ENCODE measurements around the gene VPS33A. TPM values are rescaled to one million over a fixed set of nuclear protein-coding genes. Genes with fewer than 3 reads are reported as not detected.

VPS33A gene
- total and polyA plus RNA-seq, 2 of the 8 experiments (the other 6 are each of a cell fraction or from before 2014, with no cell fraction given) = 16.4 to 41.8 TPM

DNA sequence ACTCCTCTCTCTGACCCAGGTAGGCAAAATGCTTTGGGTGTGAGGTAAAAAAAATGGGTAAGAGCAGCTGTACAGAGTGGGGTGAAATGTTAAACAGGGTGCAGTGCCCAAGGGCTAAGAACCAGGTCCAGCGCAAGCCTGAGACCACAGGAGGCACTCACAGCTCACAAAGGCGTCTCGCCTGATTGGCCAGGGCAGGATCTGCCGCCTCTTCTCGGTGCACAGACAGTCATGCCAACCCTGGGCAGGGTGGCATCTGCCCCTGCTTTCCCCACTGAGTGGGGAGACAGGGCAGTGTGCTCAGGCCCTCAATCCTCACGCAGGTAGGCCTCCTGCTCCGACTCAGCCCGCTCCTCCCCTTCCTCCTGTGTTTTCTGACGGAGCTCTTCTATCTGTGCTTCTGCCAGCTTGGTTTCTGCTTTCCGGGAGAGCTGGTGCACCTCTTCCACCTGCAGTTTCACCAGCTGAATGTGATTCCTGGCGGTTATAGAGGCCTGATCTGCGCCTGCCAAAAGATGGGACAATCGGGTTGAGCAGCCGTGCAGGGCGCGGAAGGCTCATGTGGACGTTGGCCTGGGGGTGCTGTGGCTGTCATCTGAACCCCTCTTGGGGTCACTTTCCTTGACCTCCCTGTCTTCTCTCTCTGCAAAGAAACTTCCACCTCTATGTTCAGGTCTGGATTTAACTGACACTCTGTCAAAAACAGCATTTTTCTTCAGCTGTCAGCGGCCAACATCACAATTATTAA lies 58.0 kb downstream of the VPS33A start:
- Histone ChIP-seq H4K8ac (ENCODE audit: extremely low read depth, insufficient read depth, low read length) (no peak overlapping the region), H2BK15ac (ENCODE audit: low read length) (no peak overlapping the region), H3K79me1 (ENCODE audit: low read depth, low read length) (no peaks in the 10 kb centered on the region), H3K27ac (ENCODE audit: low read depth, low read length) (no peak overlapping the region), H2AK5ac (ENCODE audit: low read depth, low read length) (no peak overlapping the region), H4K20me1 (replicated peaks in 1 of 2; ENCODE audit: control insufficient read depth in 1 of 2, insufficient read depth in 2 of 2, low read length in 2 of 2) (peaks cover 12 to 19% of the 10 kb centered on the region in 2 experiments), H3K4me3 (ENCODE audit: extremely low read depth in 1 of 4, insufficient read depth in 2 of 4, low read depth in 3 of 4, low read length in 4 of 4) (no peak overlapping the region), H2AFZ (ENCODE audit: low read length) (no peak overlapping the region), H3K56ac (replicated peaks; ENCODE audit: insufficient read length, low read depth, low read length) (no peak overlapping the region), H2BK20ac (ENCODE audit: low read length) (no peak overlapping the region), H2BK5ac (ENCODE audit: low read depth, low read length) (no peak overlapping the region), H3K4me1 (replicated peaks in 1 of 4; ENCODE audit: control insufficient read depth in 3 of 4, insufficient read depth in 4 of 4, low read length in 3 of 4) (peaks cover 0 to 10% (median 3%) of the 10 kb centered on the region in 4 experiments; a peak in 5 of 7 replicates), H3K23ac (ENCODE audit: insufficient read length) (no peak overlapping the region), H4K91ac (replicated peaks; ENCODE audit: insufficient read length, low read length) (no peak overlapping the region), H3K9me3 (ENCODE audit: insufficient read depth in 2 of 2, low read depth in 1 of 2, low read length in 1 of 2) (no peaks in the 10 kb centered on the region), H3K14ac (ENCODE audit: insufficient read length) (no peak overlapping the region), H2BK12ac (ENCODE audit: low read depth, low read length) (no peak overlapping the region), H3K23me2 (ENCODE audit: low read depth, low read length) (peaks cover 9% of the 10 kb centered on the region; the same call in 1 of the 2 replicates), H3K79me2 (ENCODE audit: control insufficient read depth in 1 of 2, insufficient read depth in 2 of 2, low read length in 2 of 2) (no peaks in the 10 kb centered on the region), H2BK120ac (replicated peaks; ENCODE audit: low read depth, low read length) (no peak overlapping the region), H3K27me3 (replicated peaks in 1 of 4; ENCODE audit: control insufficient read depth in 3 of 4, extremely low read depth in 1 of 4, insufficient read depth in 3 of 4, low read length in 3 of 4) (peaks cover 9 to 30% (median 22%) of the 10 kb centered on the region in 4 experiments; a peak in 6 of 7 replicates), H4K5ac (ENCODE audit: insufficient read length, low read depth, low read length) (no peak overlapping the region), H3K36me3 (ENCODE audit: control insufficient read depth in 2 of 4, insufficient read depth in 4 of 4, low read length in 3 of 4) (peaks cover 12 to 61% (median 36%) of the 10 kb centered on the region in 4 experiments), H3K4me2 (ENCODE audit: insufficient read depth in 1 of 2, low read depth in 2 of 2, low read length in 2 of 2) (no peak overlapping the region), H3K18ac (ENCODE audit: extremely low read depth, low read length) (no peak overlapping the region), H3K4ac (replicated peaks; ENCODE audit: insufficient read length, low read depth, low read length) (no peak overlapping the region), H3K9ac (replicated peaks in 1 of 4; ENCODE audit: extremely low read depth in 1 of 4, low read depth in 3 of 4, low read length in 3 of 4) (no peak overlapping the region)
- CTCF ChIA-PET (ENCODE audit: partially characterized antibody) = interaction anchor here (0.6 to 4.1 kb wide), 4 partner anchors 8 to 147 kb away, joined by 3 to 15 read pairs (median 6); no protein-coding TSS in a partner anchor
- TF ChIP-seq CREB1 (IDR thresholded peaks at IDR 0.05) (no peak), POLR2AphosphoS5 (IDR thresholded peaks at IDR 0.05; ENCODE audit: low read depth, low read length) (peak; percentile 69)
- 97% methylated on average over 18 of the region's 18 CpGs; no CpG with 5 or more reads in 1 of the 2 experiments for WGBS, 2 experiments (ENCODE audit: extremely low coverage in 1 of 2, insufficient coverage in 1 of 2, insufficient read length in 1 of 2, insufficient replicate concordance in 2 of 2, low coverage in 1 of 2, low lambda C conversion rate in 2 of 2, missing lambda C conversion rate in 1 of 2)
- POLR2A ChIA-PET (ENCODE audit: partially characterized antibody) = interaction anchor here (17.6 kb wide), 1 partner anchor 12 kb away, joined by 230 read pairs; the partner anchor contains the start of gene DIABLO
- DNase-seq (ENCODE audit: low read depth in 1 of 2, low spot score in 2 of 2) (no peak), FAIRE-seq (no peak)
